SK-N-SH (cell line): ENCODE measurements around the gene RFT1. TPM values are rescaled to one million over a fixed set of nuclear protein-coding genes. Genes with fewer than 3 reads are reported as not detected.

Experiments
- CTCF ChIA-PET: fragments of 300-600, 350-600 bp; formaldehyde crosslinking; extraction: SDS; loops from one replicate; lab custom pipeline; 2021; lab: Yijun Ruan, JAX
- POLR2A ChIA-PET: fragments of 350-600 bp; sonication (Branson Sonifier 250); formaldehyde crosslinking; extraction: SDS; loops from one replicate; lab custom pipeline; 2020; ENCODE audit warnings: antibody characterized with exemption, inconsistent platforms; lab: Yijun Ruan, JAX
- DNase-seq: peaks from one replicate; pipeline ENCODE4 v3.0.0; 2012
- H2AFZ ChIP-seq: fragments of 200-600 bp; sonication (generic); 2 replicates; pipeline ENCODE4 v1.8.1; 2016; ENCODE audit warnings: antibody characterized with exemption, mild to moderate bottlenecking, low read depth
- H3F3A ChIP-seq: fragments of 200-600 bp; sonication (generic); replicated peaks from 2 replicates; pipeline ENCODE3; 2016; ENCODE audit warnings: antibody characterized with exemption, mild to moderate bottlenecking; ENCODE audit not compliant: insufficient read depth
- H3K27ac ChIP-seq, 2 experiments: fragments of 200-500 bp in 1 of 2; fragments of 200-600 bp in 1 of 2; sonication (Bioruptor generic) in 1 of 2; sonication (generic), shearing (Covaris generic) in 1 of 2; 2 replicates each; pipeline versions ENCODE4 v1.5.1 to v1.6.1; 2014 to 2016; ENCODE audit warnings: low read depth in 2 of 2, inconsistent platforms in 1 of 2, low read length in 1 of 2, mild to moderate bottlenecking in 1 of 2, mixed read lengths in 1 of 2
- H3K27me3 ChIP-seq: fragments of 200-600 bp; sonication (generic), shearing (Covaris generic); 2 replicates; pipeline ENCODE4 v1.6.1; 2016; ENCODE audit warnings: mixed run types; ENCODE audit not compliant: insufficient read depth
- H3K36me3 ChIP-seq, 2 experiments: fragments of 200-500 bp in 1 of 2; fragments of 200-600 bp in 1 of 2; sonication (Bioruptor generic) in 1 of 2; sonication (generic) in 1 of 2; replicated peaks in 1 of 2; 2 replicates each; pipeline versions ENCODE3 to v1.5.1; 2014 to 2016; ENCODE audit warnings: low read length in 1 of 2, mild to moderate bottlenecking in 1 of 2; ENCODE audit not compliant: insufficient read depth in 2 of 2, control insufficient read depth in 1 of 2
- H3K4me1 ChIP-seq, 2 experiments: fragments of 200-500 bp in 1 of 2; fragments of 200-600 bp in 1 of 2; sonication (Bioruptor generic) in 1 of 2; sonication (generic), shearing (Covaris generic) in 1 of 2; 2 replicates each; pipeline versions ENCODE4 v1.5.1 to v1.6.1; 2014 to 2016; ENCODE audit warnings: low read depth in 1 of 2, low read length in 1 of 2, mixed run types in 1 of 2; ENCODE audit not compliant: insufficient read depth in 2 of 2, control insufficient read depth in 1 of 2
- H3K4me2 ChIP-seq: fragments of 200-600 bp; sonication (generic), shearing (Covaris generic); 2 replicates; pipeline ENCODE4 v1.6.1; 2017; ENCODE audit warnings: mixed run types
- H3K4me3 ChIP-seq, 2 experiments: fragments of 200-500 bp in 1 of 2; fragments of 200-600 bp in 1 of 2; sonication (Bioruptor generic) in 1 of 2; sonication (generic), shearing (Covaris generic) in 1 of 2; 2 replicates each; pipeline versions ENCODE4 v1.5.1 to v1.8.1; 2014 to 2016; ENCODE audit warnings: low read depth in 2 of 2, inconsistent platforms in 1 of 2, low read length in 1 of 2, mild to moderate bottlenecking in 1 of 2, mixed read lengths in 1 of 2, moderate library complexity in 1 of 2
- H3K79me2 ChIP-seq: fragments of 200-600 bp; sonication (generic); 2 replicates; pipeline ENCODE4 v1.8.1; 2017; ENCODE audit warnings: mild to moderate bottlenecking; ENCODE audit not compliant: insufficient read depth
- H3K9ac ChIP-seq: fragments of 200-600 bp; sonication (generic); 2 replicates; pipeline ENCODE4 v1.6.1; 2017; ENCODE audit warnings: mixed run types
- H3K9me2 ChIP-seq: fragments of 200-600 bp; sonication (generic); 2 replicates; pipeline ENCODE4 v1.6.1; 2017; ENCODE audit warnings: mixed run types
- H3K9me3 ChIP-seq: fragments of 200-600 bp; sonication (generic); 2 replicates; pipeline ENCODE4 v1.6.1; 2017; ENCODE audit warnings: mixed run types, mild to moderate bottlenecking, moderate library complexity
- H4K20me1 ChIP-seq: fragments of 200-600 bp; sonication (generic); 2 replicates; pipeline ENCODE4 v1.6.1; 2017; ENCODE audit warnings: mild to moderate bottlenecking, mixed run types; ENCODE audit not compliant: insufficient read depth
- ELF1 ChIP-seq: IDR thresholded peaks from 2 replicates; pipeline ENCODE4 v1.4.0; 2012
- EP300 ChIP-seq, 2 experiments: IDR thresholded peaks; 2 replicates each; pipeline versions ENCODE4 v1.4.0 to v1.6.1; 2012; ENCODE audit warnings: borderline replicate concordance in 1 of 2, low read depth in 1 of 2, low read length in 1 of 2
- FOSL2 ChIP-seq: IDR thresholded peaks from 2 replicates; pipeline ENCODE4 v1.4.0; 2012; ENCODE audit warnings: low read depth, mild to moderate bottlenecking, moderate library complexity, borderline replicate concordance
- GABPA ChIP-seq: IDR thresholded peaks from 2 replicates; pipeline ENCODE4 v1.4.0; 2012; ENCODE audit warnings: low read depth, mild to moderate bottlenecking
- GATA2 ChIP-seq: sonication (generic); formaldehyde crosslinking; IDR thresholded peaks from 2 replicates; pipeline ENCODE4 v1.5.0; 2020; ENCODE audit warnings: mild to moderate bottlenecking, missing genetic modification reagents
- JUND ChIP-seq: IDR thresholded peaks from 2 replicates; pipeline ENCODE4 v1.4.0; 2012
- MEF2A ChIP-seq: IDR thresholded peaks from 2 replicates; pipeline ENCODE4 v1.4.0; 2012; ENCODE audit warnings: low read depth, borderline replicate concordance
- MXI1 ChIP-seq: IDR thresholded peaks from 2 replicates; pipeline ENCODE4 v1.6.1; 2012; ENCODE audit warnings: mild to moderate bottlenecking, low read depth, low read length, improper control_type of control experiment
- NFIC ChIP-seq: IDR thresholded peaks from 2 replicates; pipeline ENCODE4 v1.4.0; 2012; ENCODE audit warnings: borderline replicate concordance
- PBX3 ChIP-seq: IDR thresholded peaks from 2 replicates; pipeline ENCODE4; 2012
- POLR2AphosphoS5 ChIP-seq: IDR thresholded peaks from 2 replicates; pipeline ENCODE4 v1.6.1; 2012; ENCODE audit warnings: low read depth, low read length
- RCOR1 ChIP-seq: fragments of 150-350 bp; IDR thresholded peaks from 2 replicates; pipeline ENCODE4 v1.6.1; 2017; ENCODE audit warnings: antibody characterized with exemption, low read length
- TAF1 ChIP-seq: IDR thresholded peaks from 2 replicates; pipeline ENCODE4 v1.6.1; 2012; ENCODE audit warnings: low read depth, mild to moderate bottlenecking, low read length, moderate library complexity, borderline replicate concordance
- TCF12 ChIP-seq: IDR thresholded peaks from 2 replicates; pipeline ENCODE4 v1.4.0; 2012
- TEAD4 ChIP-seq: IDR thresholded peaks from 2 replicates; pipeline ENCODE4 v1.4.0; 2012; ENCODE audit warnings: mild to moderate bottlenecking, borderline replicate concordance; ENCODE audit not compliant: insufficient read depth
- YY1 ChIP-seq: IDR thresholded peaks from 2 replicates; pipeline ENCODE4 v1.4.0; 2012; ENCODE audit warnings: low read depth, mild to moderate bottlenecking
- WGBS: methylation state at CpG from one replicate; pipeline ENCODE4 v1.1.6; 2017; ENCODE audit warnings: low lambda C conversion rate; 5-methylcytosine and 5-hydroxymethylcytosine counted together
- polyA plus RNA-seq, 3 experiments: library from polyadenylated mRNA; depleted of rRNA; stranded (reverse); fragments of >200 nt; gene quantifications; 2 replicates each; pipeline ENCODE4 v1.2.3, GENCODE V29; 2012
- TF ChIP-seq, protein P1 (sequence below): fragments of 200-600 bp; sonication (generic); IDR thresholded peaks from 2 replicates; pipeline ENCODE4 v1.6.1; 2017; ENCODE audit warnings: antibody characterized with exemption, mild to moderate bottlenecking, moderate library complexity
- TF ChIP-seq, protein P2 (sequence below): fragments of 150-350 bp; IDR thresholded peaks from 2 replicates; pipeline ENCODE4 v1.6.1; 2017; ENCODE audit warnings: antibody characterized with exemption, low read length, low read depth, borderline replicate concordance
- TF ChIP-seq, protein P3 (sequence below): IDR thresholded peaks from 2 replicates; pipeline ENCODE4 v1.4.0; 2012; ENCODE audit warnings: low read depth
- TF ChIP-seq, protein P4 (sequence below): fragments of 150-350 bp; IDR thresholded peaks from 2 replicates; pipeline ENCODE4 v1.6.1; 2016; ENCODE audit warnings: mild to moderate bottlenecking, low read depth, low read length

Gene RFT1
- polyA plus RNA-seq, 1 of the 3 experiments (the other 2 are of a cell fraction), result 13.8 TPM

GRCh38 chr3:53156368-53156834 is 26.2 kb upstream of the RFT1 start:
- POLR2A ChIA-PET, result interaction anchor here (0.8 kb wide), 1 partner anchor 12 kb away, joined by 3 read pairs; no protein-coding TSS in a partner anchor
- Histone ChIP-seq H4K20me1 (no peaks in the 10 kb centered on the region), H3K27ac (no peak overlapping the region), H3K36me3 (no peaks in the 10 kb centered on the region), H3K4me3 (no peak overlapping the region), H3K9me2 (no peaks in the 10 kb centered on the region), H3K27me3 (no peaks in the 10 kb centered on the region), H3K9me3 (no peaks in the 10 kb centered on the region), H2AFZ (no peak overlapping the region), H3K4me1 (peaks cover 6 to 12% of the 10 kb centered on the region in 2 experiments; a peak in 2 of 4 replicates), H3K4me2 (no peak overlapping the region)
- CTCF ChIA-PET, result interaction anchor here (1.0 to 1.1 kb wide), 2 partner anchors 9 to 37 kb away, joined by 3 read pairs; no protein-coding TSS in a partner anchor
- peak; percentile 61 for DNase-seq
- TF ChIP-seq TEAD4 (no peak), ELF1 (no peak), TAF1 (no peak), TCF12 (no peak), YY1 (no peak), PBX3 (no peak), MXI1 (no peak), GATA2 (CRISPR knock-in tag) (no peak), RCOR1 (no peak), POLR2AphosphoS5 (no peak)
- TF ChIP-seq, protein P1, sequence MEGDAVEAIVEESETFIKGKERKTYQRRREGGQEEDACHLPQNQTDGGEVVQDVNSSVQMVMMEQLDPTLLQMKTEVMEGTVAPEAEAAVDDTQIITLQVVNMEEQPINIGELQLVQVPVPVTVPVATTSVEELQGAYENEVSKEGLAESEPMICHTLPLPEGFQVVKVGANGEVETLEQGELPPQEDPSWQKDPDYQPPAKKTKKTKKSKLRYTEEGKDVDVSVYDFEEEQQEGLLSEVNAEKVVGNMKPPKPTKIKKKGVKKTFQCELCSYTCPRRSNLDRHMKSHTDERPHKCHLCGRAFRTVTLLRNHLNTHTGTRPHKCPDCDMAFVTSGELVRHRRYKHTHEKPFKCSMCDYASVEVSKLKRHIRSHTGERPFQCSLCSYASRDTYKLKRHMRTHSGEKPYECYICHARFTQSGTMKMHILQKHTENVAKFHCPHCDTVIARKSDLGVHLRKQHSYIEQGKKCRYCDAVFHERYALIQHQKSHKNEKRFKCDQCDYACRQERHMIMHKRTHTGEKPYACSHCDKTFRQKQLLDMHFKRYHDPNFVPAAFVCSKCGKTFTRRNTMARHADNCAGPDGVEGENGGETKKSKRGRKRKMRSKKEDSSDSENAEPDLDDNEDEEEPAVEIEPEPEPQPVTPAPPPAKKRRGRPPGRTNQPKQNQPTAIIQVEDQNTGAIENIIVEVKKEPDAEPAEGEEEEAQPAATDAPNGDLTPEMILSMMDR, result no peak
- TF ChIP-seq, protein P2, sequence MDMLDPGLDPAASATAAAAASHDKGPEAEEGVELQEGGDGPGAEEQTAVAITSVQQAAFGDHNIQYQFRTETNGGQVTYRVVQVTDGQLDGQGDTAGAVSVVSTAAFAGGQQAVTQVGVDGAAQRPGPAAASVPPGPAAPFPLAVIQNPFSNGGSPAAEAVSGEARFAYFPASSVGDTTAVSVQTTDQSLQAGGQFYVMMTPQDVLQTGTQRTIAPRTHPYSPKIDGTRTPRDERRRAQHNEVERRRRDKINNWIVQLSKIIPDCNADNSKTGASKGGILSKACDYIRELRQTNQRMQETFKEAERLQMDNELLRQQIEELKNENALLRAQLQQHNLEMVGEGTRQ, result no peak
- TF ChIP-seq, protein P3, sequence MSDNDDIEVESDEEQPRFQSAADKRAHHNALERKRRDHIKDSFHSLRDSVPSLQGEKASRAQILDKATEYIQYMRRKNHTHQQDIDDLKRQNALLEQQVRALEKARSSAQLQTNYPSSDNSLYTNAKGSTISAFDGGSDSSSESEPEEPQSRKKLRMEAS, result no peak
- TF ChIP-seq, all 33 proteins: peak for 0
- no peaks in the 10 kb centered on the region for H3F3A ChIP-seq
- no peak overlapping the region for H3K9ac ChIP-seq
- H3K79me2 ChIP-seq, result 0 out of 2 replicates have a peak, but pooled peaks cover 4% of the 10 kb centered on the region
- 36% methylated on average over 16 of the region's 36 CpGs for WGBS

- POLR2A ChIA-PET, result no interaction called here
- H3K4me3 ChIP-seq, result no peak overlapping the region
- no peak overlapping the region for H2AFZ ChIP-seq
- no peaks in the 10 kb centered on the region for H3K9me2 ChIP-seq
- no peak overlapping the region for H3K9ac ChIP-seq
- no peaks in the 10 kb centered on the region for H3K9me3 ChIP-seq
- no peaks in the 10 kb centered on the region for H3K27me3 ChIP-seq
- no peaks in the 10 kb centered on the region for H3F3A ChIP-seq
- H3K4me2 ChIP-seq, result no peak overlapping the region
- CTCF ChIA-PET, result interaction anchor here (0.8 to 1.3 kb wide), 5 partner anchors 14 to 40 kb away, joined by 3 to 7 read pairs (median 3); no protein-coding TSS in a partner anchor
- DNase-seq, result no peak
- no peak overlapping the region for H3K27ac ChIP-seq
- WGBS, result 85% methylated on average over 3 of the region's 6 CpGs
- no peaks in the 10 kb centered on the region for H3K36me3 ChIP-seq
- 0 out of 2 replicates have a peak, but pooled peaks cover 4% of the 10 kb centered on the region for H3K79me2 ChIP-seq
- H4K20me1 ChIP-seq, result no peaks in the 10 kb centered on the region
- H3K4me1 ChIP-seq, result peaks cover 6 to 12% of the 10 kb centered on the region in 2 experiments; a peak in 2 of 4 replicates
- TF ChIP-seq, protein P4, sequence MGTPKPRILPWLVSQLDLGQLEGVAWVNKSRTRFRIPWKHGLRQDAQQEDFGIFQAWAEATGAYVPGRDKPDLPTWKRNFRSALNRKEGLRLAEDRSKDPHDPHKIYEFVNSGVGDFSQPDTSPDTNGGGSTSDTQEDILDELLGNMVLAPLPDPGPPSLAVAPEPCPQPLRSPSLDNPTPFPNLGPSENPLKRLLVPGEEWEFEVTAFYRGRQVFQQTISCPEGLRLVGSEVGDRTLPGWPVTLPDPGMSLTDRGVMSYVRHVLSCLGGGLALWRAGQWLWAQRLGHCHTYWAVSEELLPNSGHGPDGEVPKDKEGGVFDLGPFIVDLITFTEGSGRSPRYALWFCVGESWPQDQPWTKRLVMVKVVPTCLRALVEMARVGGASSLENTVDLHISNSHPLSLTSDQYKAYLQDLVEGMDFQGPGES, result no peak
- no peak for TF ChIP-seq FOSL2
- no peak for TF ChIP-seq MEF2A
- no peak for TF ChIP-seq EP300 (IDR thresholded peaks at IDR 0.05; ENCODE audit: borderline replicate concordance in 1 of 2, low read depth in 1 of 2, low read length in 1 of 2)
- TF ChIP-seq TAF1, result no peak
- no peak for TF ChIP-seq GABPA
- no peak for TF ChIP-seq JUND
- TF ChIP-seq PBX3, result no peak
- no peak for TF ChIP-seq GATA2 (CRISPR knock-in tag)
- TF ChIP-seq NFIC, result no peak
These were observed 25.5 kb upstream of the RFT1 start for GRCh38 chr3:53155760-53156159.
